K562 (cell line): ENCODE measurements around the gene PRKAG2. TPM values are rescaled to one million over a fixed set of nuclear protein-coding genes. Genes with fewer than 3 reads are reported as not detected.

Source experiments
- ATAC-seq: fragments of 200-7000 bp; cut with Tn5 transposase; 3 replicates; pipeline ENCODE4 v1.9.1; 2020; ENCODE audit warnings: moderate library complexity
- BruUV-seq: library from RNA; stranded (reverse); fragments of 400-500 nt; replicated peaks from 2 replicates; lab custom pipeline; 2021; lab: Mats Ljungman, UMichigan
- CTCF ChIA-PET: fragments of 300-600 bp; formaldehyde crosslinking; extraction: SDS; loops from one replicate; lab custom pipeline; 2021; ENCODE audit warnings: low intra/inter-chr PET ratio; lab: Yijun Ruan, JAX
- POLR2A ChIA-PET: fragments of 300-600, 350-650 bp; sonication (Branson Sonifier 250); formaldehyde crosslinking; extraction: SDS; loops from one replicate; lab custom pipeline; 2021; ENCODE audit warnings: antibody characterized with exemption, inconsistent platforms; lab: Yijun Ruan, JAX
- DNase-seq, 4 experiments: peaks; one replicate each; pipeline versions ENCODE4 v3.0.0 to v3.0.0-alpha.2; 2011 to 2018; ENCODE audit warnings: low spot score in 3 of 4, mixed read lengths in 3 of 4; ENCODE audit errors: extremely low read depth in 1 of 4
- FAIRE-seq: peaks from 2 replicates; lab custom pipeline; 2011; peaks lifted over from hg19 to GRCh38; lab: Jason Lieb, UNC
- H2AFZ ChIP-seq: 2 replicates; pipeline ENCODE4 v1.6.0; 2011; ENCODE audit warnings: low read depth, low read length, control low read depth, inconsistent platforms
- H3K27ac ChIP-seq: fragments of 200-600 bp; 3 replicates; pipeline ENCODE4 v1.8.0; 2011; ENCODE audit warnings: low read depth, mild to moderate bottlenecking, control low read depth, inconsistent platforms, low read length, moderate library complexity, mixed read lengths; ENCODE audit errors: extremely low read depth
- H3K27me3 ChIP-seq, 2 experiments: fragments of 300-600 bp in 1 of 2; 2 replicates in 1 of 2; 3 replicates in 1 of 2; pipeline versions ENCODE4 v1.6.0 to v1.8.0; 2011; ENCODE audit warnings: inconsistent platforms in 2 of 2, low read length in 2 of 2, mild to moderate bottlenecking in 1 of 2, mixed read lengths in 1 of 2, moderate library complexity in 1 of 2; ENCODE audit not compliant: control insufficient read depth in 2 of 2, insufficient read depth in 2 of 2
- H3K36me3 ChIP-seq: fragments of 300-600 bp; 3 replicates; pipeline ENCODE4 v1.8.0; 2011; ENCODE audit warnings: mild to moderate bottlenecking, low read length, inconsistent platforms; ENCODE audit not compliant: control insufficient read depth, insufficient read depth
- H3K4me1 ChIP-seq, 2 experiments: fragments of 200-600 bp in 1 of 2; replicated peaks in 1 of 2; 2 replicates in 1 of 2; 3 replicates in 1 of 2; pipeline versions ENCODE4 v1.5.1 to v1.8.0; 2011; ENCODE audit warnings: inconsistent platforms in 2 of 2, low read length in 2 of 2, mild to moderate bottlenecking in 1 of 2, mixed read lengths in 1 of 2, moderate library complexity in 1 of 2; ENCODE audit not compliant: control insufficient read depth in 2 of 2, insufficient read depth in 2 of 2
- H3K4me2 ChIP-seq: 2 replicates; pipeline ENCODE4 v1.6.1; 2011; ENCODE audit warnings: low read length, control low read depth, inconsistent platforms, mixed read lengths; ENCODE audit not compliant: insufficient read depth
- H3K4me3 ChIP-seq: fragments of 200-600 bp; sonication (generic), shearing (Covaris generic); 2 replicates; pipeline ENCODE4 v1.5.1; 2016; ENCODE audit warnings: control low read depth, inconsistent platforms
- H3K79me2 ChIP-seq: fragments of 200-600 bp; 3 replicates; pipeline ENCODE4 v1.8.0; 2011; ENCODE audit warnings: low read length, inconsistent platforms; ENCODE audit not compliant: control insufficient read depth, insufficient read depth
- H3K9ac ChIP-seq, 2 experiments: 2 replicates each; pipeline versions ENCODE4 v1.6.0 to v1.6.1; 2011; ENCODE audit warnings: low read depth in 2 of 2, low read length in 2 of 2, control low read depth in 1 of 2, inconsistent platforms in 1 of 2, mild to moderate bottlenecking in 1 of 2, mixed read lengths in 1 of 2; ENCODE audit not compliant: insufficient read depth in 1 of 2
- H3K9me1 ChIP-seq: one replicate; pipeline ENCODE4 v1.6.0; 2011; ENCODE audit warnings: inconsistent platforms, mild to moderate bottlenecking, low read length, moderate library complexity; ENCODE audit not compliant: control insufficient read depth, insufficient read depth
- H3K9me3 ChIP-seq: replicated peaks from 2 replicates; pipeline ENCODE4 v1.5.1; 2011; ENCODE audit warnings: low read depth, low read length, inconsistent platforms; ENCODE audit not compliant: control insufficient read depth, insufficient read depth
- H4K20me1 ChIP-seq: replicated peaks from 2 replicates; pipeline ENCODE4 v1.6.1; 2011; ENCODE audit warnings: low read length, inconsistent platforms, mixed read lengths; ENCODE audit not compliant: control insufficient read depth, insufficient read depth
- GATAD2A ChIP-seq: fragments of 450-650 bp; IDR thresholded peaks from 2 replicates; pipeline ENCODE4 v1.6.1; 2017
- GTF3C2 ChIP-seq: IDR thresholded peaks from 3 replicates; pipeline ENCODE4 v1.6.1; 2011; ENCODE audit warnings: borderline replicate concordance, mild to moderate bottlenecking, moderate library complexity; ENCODE audit not compliant: insufficient read length; ENCODE audit errors: extremely low read depth
- HINFP ChIP-seq: fragments of 450-650 bp; conservative IDR thresholded peaks from 2 replicates; pipeline ENCODE4 v1.6.1; 2016; ENCODE audit warnings: missing genetic modification characterization, low read depth, mild to moderate bottlenecking, control low read depth, missing compliant biosample characterization
- ZNF717 ChIP-seq: fragments of 250-450 bp; sonication (Bioruptor Pico); IDR thresholded peaks from 2 replicates; pipeline ENCODE4 v1.5.0; 2021
- WGBS: fragments of 100-300 bp; shearing (Covaris generic); methylation state at CpG from one replicate; pipeline ENCODE4 v1.1.6; 2016; ENCODE audit warnings: low coverage, mixed read lengths; ENCODE audit not compliant: insufficient coverage; ENCODE audit errors: missing lambda C conversion rate; 5-methylcytosine and 5-hydroxymethylcytosine counted together
- in situ Hi-C: fragments of 300-500 bp; cut with MboI; formaldehyde crosslinking; loops from 4 replicates; pipeline ENCODE4 v1.15.0; 2018; ENCODE audit warnings: inconsistent platforms, mixed read lengths
- intact Hi-C: fragments of 100-400 bp; cut with micrococcal nuclease; formaldehyde crosslinking; loops from 2 replicates; pipeline ENCODE4 v1.14.2; 2022
- polyA plus RNA-seq, 8 experiments: library from polyadenylated mRNA; depleted of rRNA in 4 of 8; stranded (reverse) in 5 of 8; unstranded in 3 of 8; fragments of >200 nt; fragmentation: Nextera tagmentation in 2 of 8; fragmentation: Illumina TruSeq in 1 of 8; extraction: Ambion mirVana in 2 of 8; extraction: Trizol in 1 of 8; gene quantifications; 2 replicates each; pipeline versions ENCODE4 v1.2.1 to v1.2.3, GENCODE V29; 2011 to 2014; ENCODE audit warnings: inconsistent platforms in 1 of 8, missing spikeins in 1 of 8
- total RNA-seq, 7 experiments: library from RNA; depleted of rRNA in 6 of 7; stranded (reverse); fragments of >200 nt in 6 of 7; fragmentation: Illumina TruSeq in 2 of 7; extraction: Trizol in 2 of 7; gene quantifications; 2 replicates each; pipeline versions ENCODE4 v1.2.1 to v1.2.3, GENCODE V29; 2011 to 2021; ENCODE audit warnings: low replicate concordance in 1 of 7
- TF ChIP-seq, protein P1 (sequence below), 2 experiments: fragments of 450-650 bp in 1 of 2; IDR thresholded peaks; 2 replicates each; pipeline ENCODE4 v1.6.1; 2011 to 2017; ENCODE audit warnings: low read depth in 2 of 2, antibody characterized with exemption in 1 of 2, borderline replicate concordance in 1 of 2, low read length in 1 of 2, mild to moderate bottlenecking in 1 of 2, mixed read lengths in 1 of 2; ENCODE audit not compliant: control insufficient read depth in 1 of 2

Gene PRKAG2
- total and polyA plus RNA-seq, 9 of the 15 experiments (the other 6 are each of a cell fraction or from before 2014, with no cell fraction given): 0.99 to 5.6 (median 3.3) TPM

GRCh38 chr7:151902311-151902710 lies 25.4 kb upstream of the PRKAG2 start:
- no peaks in the 10 kb centered on the region for H3K79me2 ChIP-seq
- H3K9me3 ChIP-seq: no peaks in the 10 kb centered on the region
- H3K27ac ChIP-seq: no peak overlapping the region
- intact Hi-C loops (no loop called here), in situ Hi-C loops (no loop called here)
- no peaks in the 10 kb centered on the region for H3K4me1 ChIP-seq
- no peak for TF ChIP-seq ZNF717
- no peak for TF ChIP-seq GATAD2A
- TF ChIP-seq HINFP (tag): no peak
- no peak for TF ChIP-seq GTF3C2
- TF ChIP-seq, protein P1, sequence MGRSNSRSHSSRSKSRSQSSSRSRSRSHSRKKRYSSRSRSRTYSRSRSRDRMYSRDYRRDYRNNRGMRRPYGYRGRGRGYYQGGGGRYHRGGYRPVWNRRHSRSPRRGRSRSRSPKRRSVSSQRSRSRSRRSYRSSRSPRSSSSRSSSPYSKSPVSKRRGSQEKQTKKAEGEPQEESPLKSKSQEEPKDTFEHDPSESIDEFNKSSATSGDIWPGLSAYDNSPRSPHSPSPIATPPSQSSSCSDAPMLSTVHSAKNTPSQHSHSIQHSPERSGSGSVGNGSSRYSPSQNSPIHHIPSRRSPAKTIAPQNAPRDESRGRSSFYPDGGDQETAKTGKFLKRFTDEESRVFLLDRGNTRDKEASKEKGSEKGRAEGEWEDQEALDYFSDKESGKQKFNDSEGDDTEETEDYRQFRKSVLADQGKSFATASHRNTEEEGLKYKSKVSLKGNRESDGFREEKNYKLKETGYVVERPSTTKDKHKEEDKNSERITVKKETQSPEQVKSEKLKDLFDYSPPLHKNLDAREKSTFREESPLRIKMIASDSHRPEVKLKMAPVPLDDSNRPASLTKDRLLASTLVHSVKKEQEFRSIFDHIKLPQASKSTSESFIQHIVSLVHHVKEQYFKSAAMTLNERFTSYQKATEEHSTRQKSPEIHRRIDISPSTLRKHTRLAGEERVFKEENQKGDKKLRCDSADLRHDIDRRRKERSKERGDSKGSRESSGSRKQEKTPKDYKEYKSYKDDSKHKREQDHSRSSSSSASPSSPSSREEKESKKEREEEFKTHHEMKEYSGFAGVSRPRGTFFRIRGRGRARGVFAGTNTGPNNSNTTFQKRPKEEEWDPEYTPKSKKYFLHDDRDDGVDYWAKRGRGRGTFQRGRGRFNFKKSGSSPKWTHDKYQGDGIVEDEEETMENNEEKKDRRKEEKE (IDR thresholded peaks at IDR 0.05; ENCODE audit: borderline replicate concordance in 1 of 2, control insufficient read depth in 1 of 2, low read depth in 2 of 2, low read length in 1 of 2): no peak
- no peak overlapping the region for H3K4me2 ChIP-seq
- no peak overlapping the region for H2AFZ ChIP-seq
- FAIRE-seq: no peak
- H3K9me1 ChIP-seq: no peaks in the 10 kb centered on the region
- no peak overlapping the region for H3K4me3 ChIP-seq
- H3K9ac ChIP-seq: no peak overlapping the region
- ATAC-seq: no peak
- no TSS peak for BruUV-seq
- H3K36me3 ChIP-seq: no peaks in the 10 kb centered on the region
- peaks cover 48 to 75% of the 10 kb centered on the region in 2 experiments for H3K27me3 ChIP-seq
- no peaks in the 10 kb centered on the region for H4K20me1 ChIP-seq
- no peak for DNase-seq
- ChIA-PET POLR2A (interaction anchor here (0.6 kb wide), 1 partner anchor 20 kb away, joined by 3 read pairs; no protein-coding TSS in a partner anchor), CTCF (no interaction called here)
- 10% methylated on average over 17 of the region's 17 CpGs for WGBS
